CD14-positive monocyte (primary cell): Measurements from ENCODE around the gene OGFOD2. TPM values are rescaled to one million over a fixed set of nuclear protein-coding genes. Genes with fewer than 3 reads are reported as not detected.

ENCODE experiments used
- DNase-seq, 3 donors: peaks; one replicate each; pipeline ENCODE4 v3.0.0-alpha.2; 2011 to 2022
- H2AFZ ChIP-seq: 2 replicates; pipeline ENCODE4 v1.6.0; 2012; ENCODE audit warnings: mild to moderate bottlenecking, low read depth, low read length, inconsistent platforms; ENCODE audit not compliant: insufficient read depth, poor library complexity, severe bottlenecking
- H3K27ac ChIP-seq, 2 donors: 1 replicate in 1 of 2; 2 replicates in 1 of 2; pipeline ENCODE4 v1.5.1; 2012 to 2013; ENCODE audit warnings: low read length in 2 of 2, control low read depth in 1 of 2, inconsistent platforms in 1 of 2, low read depth in 1 of 2, mild to moderate bottlenecking in 1 of 2
- H3K27me3 ChIP-seq, 2 donors: one replicate each; pipeline versions ENCODE4 v1.6.0 to v1.6.1; 2011 to 2013; ENCODE audit warnings: low read length in 2 of 2; ENCODE audit not compliant: control insufficient read depth in 2 of 2, insufficient read depth in 2 of 2
- H3K36me3 ChIP-seq, 2 donors: replicated peaks in 1 of 2; 1 replicate in 1 of 2; 2 replicates in 1 of 2; pipeline versions ENCODE4 v1.5.1 to v1.6.1; 2012 to 2013; ENCODE audit warnings: low read length in 2 of 2, control low read depth in 1 of 2, inconsistent platforms in 1 of 2, mild to moderate bottlenecking in 1 of 2; ENCODE audit not compliant: insufficient read depth in 2 of 2, control insufficient read depth in 1 of 2
- H3K4me1 ChIP-seq, 2 donors: 1 replicate in 1 of 2; 2 replicates in 1 of 2; pipeline versions ENCODE4 v1.5.1 to v1.6.1; 2012 to 2013; ENCODE audit warnings: low read length in 2 of 2, control low read depth in 1 of 2, inconsistent platforms in 1 of 2, mild to moderate bottlenecking in 1 of 2, moderate library complexity in 1 of 2; ENCODE audit not compliant: insufficient read depth in 2 of 2, control insufficient read depth in 1 of 2
- H3K4me2 ChIP-seq: replicated peaks from 2 replicates; pipeline ENCODE3; 2012; ENCODE audit warnings: low read length, moderate library complexity, mild to moderate bottlenecking; ENCODE audit not compliant: poor library complexity, severe bottlenecking; ENCODE audit errors: extremely low read depth
- H3K4me3 ChIP-seq, 3 experiments: fragments of 200-600 bp in 1 of 3; sonication (generic) in 1 of 3; replicated peaks in 1 of 3; 1 replicate in 2 of 3; 2 replicates in 1 of 3; pipeline ENCODE4 v1.5.1; 2011 to 2013; ENCODE audit warnings: low read length in 3 of 3, mild to moderate bottlenecking in 3 of 3, control low read depth in 2 of 3, low read depth in 2 of 3, inconsistent platforms in 1 of 3, moderate library complexity in 1 of 3
- H3K79me2 ChIP-seq: 2 replicates; pipeline ENCODE4 v1.6.0; 2012; ENCODE audit warnings: mild to moderate bottlenecking, control low read depth, inconsistent platforms, low read length, moderate library complexity; ENCODE audit not compliant: insufficient read depth
- H3K9ac ChIP-seq: 2 replicates; pipeline ENCODE4 v1.6.0; 2017; ENCODE audit warnings: low read length, mild to moderate bottlenecking; ENCODE audit not compliant: insufficient read depth, poor library complexity, severe bottlenecking
- H3K9me3 ChIP-seq, 2 donors: replicated peaks in 1 of 2; 1 replicate in 1 of 2; 2 replicates in 1 of 2; pipeline versions ENCODE4 v1.5.1 to v1.6.1; 2012 to 2013; ENCODE audit warnings: low read length in 2 of 2, control low read depth in 1 of 2; ENCODE audit not compliant: control insufficient read depth in 1 of 2, insufficient read depth in 1 of 2
- H4K20me1 ChIP-seq: 2 replicates; pipeline ENCODE4 v1.6.0; 2012; ENCODE audit warnings: mild to moderate bottlenecking, low read length, control low read depth, moderate library complexity; ENCODE audit not compliant: insufficient read depth
- H3K27ac Mint-ChIP-seq, 7 donors: one replicate each; pipeline ENCODE4 v1.8.0; 2020; ENCODE audit warnings: mild to moderate bottlenecking in 7 of 7, mixed read lengths in 7 of 7, moderate library complexity in 6 of 7, inconsistent platforms in 2 of 7
- H3K27me3 Mint-ChIP-seq, 3 donors: one replicate each; pipeline ENCODE4 v1.8.0; 2021 to 2022; ENCODE audit warnings: low read depth in 3 of 3, mild to moderate bottlenecking in 3 of 3, mixed read lengths in 3 of 3, moderate library complexity in 3 of 3, inconsistent platforms in 1 of 3
- H3K36me3 Mint-ChIP-seq, 2 donors: one replicate each; pipeline ENCODE4 v1.8.0; 2020; ENCODE audit warnings: mixed read lengths in 2 of 2, inconsistent platforms in 1 of 2, mild to moderate bottlenecking in 1 of 2
- H3K4me1 Mint-ChIP-seq: one replicate; pipeline ENCODE4 v1.8.0; 2020; ENCODE audit warnings: mild to moderate bottlenecking, mixed read lengths
- H3K4me3 Mint-ChIP-seq, 2 donors: one replicate each; pipeline ENCODE4 v1.8.0; 2020; ENCODE audit warnings: mild to moderate bottlenecking in 2 of 2, mixed read lengths in 2 of 2, moderate library complexity in 1 of 2
- H3K9me3 Mint-ChIP-seq, 7 donors: one replicate each; pipeline ENCODE4 v1.8.0; 2020 to 2022; ENCODE audit warnings: mixed read lengths in 7 of 7, mild to moderate bottlenecking in 6 of 7, moderate library complexity in 6 of 7, inconsistent platforms in 2 of 7
- WGBS: methylation state at CpG from one replicate; pipeline ENCODE4 v1.1.5; 2013; ENCODE audit warnings: missing lambda C conversion rate; ENCODE audit not compliant: insufficient coverage; 5-methylcytosine and 5-hydroxymethylcytosine counted together
- intact Hi-C, 2 donors: fragments of 100-400 bp; cut with micrococcal nuclease; formaldehyde crosslinking; loops; one replicate each; pipeline versions ENCODE4 v1.15.0 to v1.15.1; 2023
- polyA plus RNA-seq, 3 donors: library from polyadenylated mRNA; depleted of rRNA in 1 of 3; unstranded in 2 of 3; stranded (reverse) in 1 of 3; fragments of 300-500 nt in 2 of 3; fragments of >200 nt in 1 of 3; fragmentation: Illumina TruSeq in 2 of 3; gene quantifications; 1 replicate in 2 of 3; 2 replicates in 1 of 3; pipeline ENCODE4 v1.2.3, GENCODE V29; 2012 to 2021
- TF ChIP-seq, protein P1 (sequence below): fragments of 200-600 bp; IDR thresholded peaks from one replicate; pipeline ENCODE4 v1.8.0; 2022; ENCODE audit warnings: antibody characterized with exemption, mild to moderate bottlenecking

OGFOD2 gene
- polyA plus RNA-seq, 3 donors, result 13.0 to 30.3 (median 13.6) TPM

DNA sequence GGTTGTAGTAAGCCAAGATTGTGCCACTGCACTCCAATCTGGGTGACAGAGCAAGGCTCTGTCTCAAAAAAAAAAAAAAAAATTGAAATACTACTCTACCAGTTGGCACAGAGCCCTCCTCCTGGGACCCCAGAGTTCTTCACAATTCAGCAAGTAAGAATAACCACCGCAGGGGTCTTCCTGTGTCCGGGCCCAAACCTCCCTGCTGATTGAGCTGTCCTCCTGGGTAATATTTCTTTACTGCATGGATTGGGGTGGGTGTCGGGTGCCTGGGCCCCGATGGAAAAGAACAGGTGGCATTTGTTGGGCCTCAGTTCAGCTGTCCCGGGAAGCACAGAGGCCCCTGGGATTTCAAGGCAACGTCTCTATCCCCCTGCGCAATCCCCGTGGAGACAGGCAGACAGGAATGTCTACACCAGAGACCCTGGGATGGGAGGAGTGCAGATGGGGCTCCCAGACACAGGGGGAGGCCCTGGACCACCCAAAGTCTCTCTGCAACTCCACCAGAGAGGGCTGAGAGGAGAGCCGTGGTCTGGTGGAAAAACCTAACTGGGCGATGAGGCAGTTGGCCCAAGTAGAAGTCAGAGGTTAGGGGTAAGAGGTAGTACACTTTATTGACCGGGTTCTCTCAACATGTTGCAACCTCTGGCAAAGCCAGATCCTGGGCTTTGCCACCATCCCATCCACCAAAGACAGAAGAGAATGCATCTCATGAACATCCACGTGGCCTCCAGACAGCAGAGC is 46.5 kb upstream of the OGFOD2 start:
- H3K36me3 ChIP-seq, result no peaks in the 10 kb centered on the region
- peaks cover 0 to 1% (median 0%) of the 10 kb centered on the region in 7 donors for H3K9me3 Mint-ChIP-seq
- TF ChIP-seq, protein P1, sequence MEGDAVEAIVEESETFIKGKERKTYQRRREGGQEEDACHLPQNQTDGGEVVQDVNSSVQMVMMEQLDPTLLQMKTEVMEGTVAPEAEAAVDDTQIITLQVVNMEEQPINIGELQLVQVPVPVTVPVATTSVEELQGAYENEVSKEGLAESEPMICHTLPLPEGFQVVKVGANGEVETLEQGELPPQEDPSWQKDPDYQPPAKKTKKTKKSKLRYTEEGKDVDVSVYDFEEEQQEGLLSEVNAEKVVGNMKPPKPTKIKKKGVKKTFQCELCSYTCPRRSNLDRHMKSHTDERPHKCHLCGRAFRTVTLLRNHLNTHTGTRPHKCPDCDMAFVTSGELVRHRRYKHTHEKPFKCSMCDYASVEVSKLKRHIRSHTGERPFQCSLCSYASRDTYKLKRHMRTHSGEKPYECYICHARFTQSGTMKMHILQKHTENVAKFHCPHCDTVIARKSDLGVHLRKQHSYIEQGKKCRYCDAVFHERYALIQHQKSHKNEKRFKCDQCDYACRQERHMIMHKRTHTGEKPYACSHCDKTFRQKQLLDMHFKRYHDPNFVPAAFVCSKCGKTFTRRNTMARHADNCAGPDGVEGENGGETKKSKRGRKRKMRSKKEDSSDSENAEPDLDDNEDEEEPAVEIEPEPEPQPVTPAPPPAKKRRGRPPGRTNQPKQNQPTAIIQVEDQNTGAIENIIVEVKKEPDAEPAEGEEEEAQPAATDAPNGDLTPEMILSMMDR, result no peak
- no peak overlapping the region for H3K4me2 ChIP-seq
- no peak for DNase-seq
- 94% methylated on average over 9 of the region's 12 CpGs for WGBS
- no peak overlapping the region for H3K27ac ChIP-seq
- intact Hi-C loops, result no loop called here
- no peaks in the 10 kb centered on the region for H3K9me3 ChIP-seq
- H3K4me3 Mint-ChIP-seq, result no peak overlapping the region
- no peaks in the 10 kb centered on the region for H3K79me2 ChIP-seq
- H4K20me1 ChIP-seq, result no peaks in the 10 kb centered on the region
- H3K4me1 Mint-ChIP-seq, result peaks cover 19% of the 10 kb centered on the region
- H3K4me1 ChIP-seq, result peaks cover 16 to 26% of the 10 kb centered on the region in 2 donors
- no peak overlapping the region for H3K9ac ChIP-seq
- H2AFZ ChIP-seq, result no peak overlapping the region
- H3K27me3 Mint-ChIP-seq, result peaks cover 0 to 1% (median 0%) of the 10 kb centered on the region in 3 donors
- H3K27me3 ChIP-seq, result no peaks in the 10 kb centered on the region
- H3K36me3 Mint-ChIP-seq, result no peaks in the 10 kb centered on the region
- H3K27ac Mint-ChIP-seq, result peak overlapping the region in 1 of 7 donors; percentile 66
- no peak overlapping the region for H3K4me3 ChIP-seq

DNA sequence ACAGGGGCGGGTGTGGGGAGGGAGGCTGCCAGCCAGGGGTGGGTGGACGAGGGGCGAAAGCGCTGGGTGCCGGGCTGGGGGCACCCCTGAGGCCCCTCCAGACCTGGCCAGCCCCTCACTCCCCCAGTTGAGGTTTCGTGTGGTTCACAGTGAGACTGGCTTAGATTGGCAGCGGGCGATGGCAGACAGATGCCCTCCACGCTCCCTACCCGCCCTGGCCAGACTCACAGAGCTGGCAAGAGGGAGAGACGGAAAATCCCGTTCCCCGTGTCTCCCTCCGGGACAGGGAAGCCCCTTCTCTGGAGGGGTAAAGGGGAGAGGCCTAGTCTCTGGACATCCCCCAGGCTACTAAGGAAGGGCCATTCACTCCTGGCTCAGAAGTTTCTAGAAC is 45.9 kb upstream of the OGFOD2 start:
- Mint-ChIP-seq H3K4me3 (no peak overlapping the region), H3K9me3 (peaks cover 0 to 1% (median 0%) of the 10 kb centered on the region in 7 donors), H3K27me3 (peaks cover 0 to 1% (median 0%) of the 10 kb centered on the region in 3 donors), H3K27ac (no peak overlapping the region), H3K4me1 (peaks cover 19% of the 10 kb centered on the region), H3K36me3 (no peaks in the 10 kb centered on the region)
- H3K4me2 ChIP-seq, result no peak overlapping the region
- H3K27me3 ChIP-seq, result no peaks in the 10 kb centered on the region
- H4K20me1 ChIP-seq, result no peaks in the 10 kb centered on the region
- no peaks in the 10 kb centered on the region for H3K36me3 ChIP-seq
- WGBS, result 96% methylated on average over 9 of the region's 14 CpGs
- TF ChIP-seq, protein P1, result no peak
- peaks cover 16 to 26% of the 10 kb centered on the region in 2 donors for H3K4me1 ChIP-seq
- H3K4me3 ChIP-seq, result no peak overlapping the region
- H3K9me3 ChIP-seq, result no peaks in the 10 kb centered on the region
- DNase-seq, result no peak
- no peaks in the 10 kb centered on the region for H3K79me2 ChIP-seq
- H3K9ac ChIP-seq, result no peak overlapping the region
- H3K27ac ChIP-seq, result no peak overlapping the region
- intact Hi-C loops, result no loop called here
- no peak overlapping the region for H2AFZ ChIP-seq
